AG10803 (cell line): Measurements from ENCODE around the gene ISG20.

Source experiments
- DNase-seq: peaks from one replicate; pipeline ENCODE4 v3.0.0; 2010; ENCODE audit warnings: low read depth
- H3K4me3 ChIP-seq: 2 replicates; pipeline ENCODE4 v1.5.1; 2011; ENCODE audit warnings: mild to moderate bottlenecking, low read length, control low read depth
- CTCF ChIP-seq: conservative IDR thresholded peaks from 2 replicates; pipeline ENCODE4 v1.5.1; 2011; ENCODE audit warnings: mild to moderate bottlenecking, low read length, control low read depth, inconsistent platforms

ISG20 gene

GRCh38 chr15:88695101-88695500 is 56.3 kb downstream of the ISG20 start:
- TF ChIP-seq CTCF, result no peak
- no peak overlapping the region for H3K4me3 ChIP-seq
- peak; percentile 22 for DNase-seq

- DNase-seq, result no peak
- H3K4me3 ChIP-seq, result no peak overlapping the region
- no peak for TF ChIP-seq CTCF
Observed at GRCh38 chr15:88695691-88696251, 57.0 kb downstream of the ISG20 start.

GRCh38 chr15:88696254-88696653 is 57.4 kb downstream of the ISG20 start:
- no peak for TF ChIP-seq CTCF
- DNase-seq, result no peak
- no peak overlapping the region for H3K4me3 ChIP-seq

- TF ChIP-seq CTCF, result no peak
- H3K4me3 ChIP-seq, result no peak overlapping the region
- no peak for DNase-seq
Observed at GRCh38 chr15:88697276-88697675, 58.5 kb downstream of the ISG20 start.

- TF ChIP-seq CTCF, result no peak
- H3K4me3 ChIP-seq, result no peak overlapping the region
- DNase-seq, result no peak
Observed at GRCh38 chr15:88699861-88700260, 61.0 kb downstream of the ISG20 start.

- no peak for TF ChIP-seq CTCF
- DNase-seq, result no peak
- no peak overlapping the region for H3K4me3 ChIP-seq
Observed at GRCh38 chr15:88700716-88701115, 61.9 kb downstream of the ISG20 start.

- no peak for DNase-seq
- H3K4me3 ChIP-seq, result no peak overlapping the region
- TF ChIP-seq CTCF, result 0 out of 2 replicates have a peak, but pooled peaks have one; percentile 18
Observed at GRCh38 chr15:88701561-88702095, 62.8 kb downstream of the ISG20 start.
